Measurements from ENCODE around the gene PRKCZ.

Gene PRKCZ

GRCh38 chr1:2124446-2125198 is 74.4 kb downstream of the PRKCZ start:
- DNase-seq = no peak

DNA sequence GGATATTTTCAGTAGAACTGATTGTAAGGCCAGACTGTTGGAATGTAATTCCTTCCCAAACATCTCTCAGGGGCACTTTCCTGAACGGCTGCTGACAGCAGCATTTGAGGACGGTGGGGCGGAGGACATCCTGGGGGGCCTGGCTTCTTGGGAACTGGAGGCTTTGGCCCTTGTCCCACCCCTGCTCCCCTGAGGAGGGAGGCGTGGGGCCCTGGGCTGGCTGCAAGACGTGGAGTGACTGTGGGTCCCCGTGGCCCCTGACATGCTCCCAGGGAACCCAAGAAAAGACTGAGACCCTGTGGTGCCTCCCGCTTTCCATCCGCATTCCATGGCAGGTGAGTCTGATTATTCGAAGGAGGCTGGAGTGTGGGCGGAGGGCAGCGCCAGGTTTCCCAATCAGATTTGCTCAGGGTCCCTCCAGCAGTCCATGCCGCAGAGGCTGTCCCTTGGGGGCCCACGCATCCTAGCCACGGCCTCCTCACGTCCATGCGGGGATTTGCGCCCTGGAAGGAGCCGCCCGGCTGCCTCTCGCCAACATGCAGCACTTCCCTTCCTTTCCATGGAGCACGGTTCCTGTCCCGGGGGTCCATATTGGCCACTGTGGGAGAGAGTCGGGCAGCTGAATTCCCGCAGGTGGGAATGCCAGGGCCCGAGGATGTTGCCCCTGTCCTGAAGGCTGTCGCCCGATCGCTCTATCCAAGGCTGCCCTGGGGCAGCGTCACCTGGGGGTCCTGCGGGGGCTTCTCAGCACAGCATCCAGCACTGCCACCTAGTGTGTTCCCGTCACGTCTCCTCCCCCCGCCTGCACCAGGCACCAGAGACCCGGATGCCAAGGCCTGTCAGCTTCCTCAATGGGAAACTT is 75.4 kb downstream of the PRKCZ start:
- DNase-seq = no peak

GRCh38 chr1:2126331-2127186 is 76.3 kb downstream of the PRKCZ start:
- no peak for DNase-seq

GRCh38 chr1:2127187-2128145 is 77.3 kb downstream of the PRKCZ start:
- no peak for DNase-seq

DNA sequence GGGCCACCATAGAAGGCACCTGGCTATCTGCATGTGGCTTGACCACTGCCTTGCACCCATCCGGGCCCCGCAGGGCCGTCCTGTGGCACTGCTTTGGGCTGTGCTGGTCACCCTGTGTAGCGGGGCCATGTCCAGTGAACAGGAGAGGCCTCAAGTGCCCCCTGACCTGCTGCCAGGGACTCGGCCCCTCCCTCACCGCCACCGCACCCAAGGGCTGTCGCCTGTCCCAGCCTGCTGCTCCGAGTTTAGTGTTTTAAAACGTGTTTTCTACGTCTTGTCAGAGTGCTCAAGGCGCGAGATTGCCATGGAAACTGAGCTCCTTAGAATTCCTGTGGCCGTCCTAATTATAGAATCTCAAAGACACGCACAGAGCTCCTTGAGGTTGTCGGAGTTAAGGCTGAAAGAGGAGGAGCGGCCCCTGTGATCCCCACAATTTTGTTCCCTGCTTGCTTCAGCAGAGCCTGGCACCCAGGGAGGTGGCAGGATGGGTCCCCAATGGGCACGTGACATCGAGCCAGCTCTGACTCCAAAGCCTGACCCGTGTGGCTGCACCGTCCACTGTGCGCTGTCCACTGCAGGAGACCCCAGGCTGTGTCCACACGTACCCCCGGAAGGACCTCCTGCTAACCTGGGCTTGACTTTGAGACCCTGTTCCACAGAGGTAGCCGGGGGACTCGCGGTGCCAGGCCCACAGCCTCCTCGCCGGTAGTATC is 78.1 kb downstream of the PRKCZ start:
- no peak for DNase-seq

DNA sequence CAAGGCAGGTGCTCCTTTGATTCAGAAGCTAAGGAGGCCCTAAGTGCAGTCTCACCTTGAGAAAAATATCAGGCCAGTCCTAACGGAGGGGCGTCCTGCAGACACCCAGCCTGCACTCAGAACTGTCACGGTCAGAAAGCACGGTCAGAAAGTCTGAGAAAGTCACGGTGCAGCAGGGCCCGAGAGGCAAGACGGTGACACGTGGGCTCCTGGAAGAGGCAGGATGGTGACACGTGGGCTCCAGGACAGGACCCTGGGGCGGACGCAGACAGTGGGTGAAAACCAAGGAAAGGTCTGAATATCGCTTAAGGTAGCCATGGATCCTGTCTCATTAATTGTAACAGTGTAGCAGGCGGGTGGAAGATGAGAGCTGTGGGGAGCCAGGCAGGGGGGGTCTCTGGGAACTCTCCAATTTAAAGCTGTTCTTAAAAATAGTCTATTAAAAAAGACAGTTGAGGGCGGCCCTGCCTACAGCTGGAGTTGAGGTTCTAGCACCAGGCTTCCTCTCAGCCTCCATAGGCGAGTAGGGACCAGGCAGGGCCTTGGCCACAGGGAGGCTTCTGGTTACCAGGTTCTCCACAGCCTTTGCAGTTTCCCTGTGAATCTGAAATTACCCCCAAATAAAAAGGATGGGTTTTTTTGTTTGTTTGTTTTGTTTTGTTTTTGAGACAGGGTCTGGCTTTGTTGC is 79.2 kb downstream of the PRKCZ start:
- DNase-seq = no peak

- no peak for DNase-seq
These were observed 79.9 kb downstream of the PRKCZ start for GRCh38 chr1:2130156-2130555.

- DNase-seq = no peak
These were observed 80.7 kb downstream of the PRKCZ start for GRCh38 chr1:2130871-2131289.

DNA sequence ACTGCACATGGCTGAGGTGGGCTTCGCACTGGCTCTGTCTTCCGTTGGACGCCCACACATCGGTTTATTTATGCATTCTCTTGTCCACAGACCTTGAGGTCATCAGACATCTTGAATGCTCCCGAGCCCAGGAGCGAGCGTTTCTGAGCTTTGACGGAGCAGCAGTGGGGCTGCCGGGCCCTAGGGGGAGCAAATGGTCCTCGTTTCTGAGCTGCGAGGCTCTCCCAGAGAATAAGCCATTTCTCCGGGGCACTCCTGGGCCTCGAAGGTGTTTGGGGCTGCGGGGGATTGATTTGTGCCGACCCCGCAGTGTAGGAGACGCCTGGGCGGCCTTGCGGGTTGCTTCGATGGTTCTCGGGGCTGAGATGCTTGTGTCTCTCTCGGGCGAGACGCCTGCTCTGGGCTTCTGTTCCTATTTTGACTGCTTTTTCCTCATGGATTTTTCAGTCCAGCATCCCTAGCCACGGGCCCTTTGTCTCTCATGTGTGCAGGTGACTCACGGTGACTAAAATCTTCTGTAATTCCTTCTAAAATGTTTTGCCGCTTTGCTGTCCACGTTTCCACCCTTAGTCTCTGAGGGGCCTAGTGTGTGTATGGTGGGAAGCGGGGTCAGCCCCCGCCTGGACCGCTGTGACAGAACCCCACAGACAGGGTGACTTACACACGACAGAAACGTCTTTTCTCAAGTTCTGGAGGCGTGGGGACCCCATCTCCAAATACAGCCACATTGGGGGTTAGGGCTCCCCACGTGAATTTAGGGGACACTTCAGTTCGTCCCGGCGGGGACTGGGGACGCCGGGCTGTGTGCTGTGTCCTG is 82.2 kb downstream of the PRKCZ start:
- DNase-seq = no peak

DNA sequence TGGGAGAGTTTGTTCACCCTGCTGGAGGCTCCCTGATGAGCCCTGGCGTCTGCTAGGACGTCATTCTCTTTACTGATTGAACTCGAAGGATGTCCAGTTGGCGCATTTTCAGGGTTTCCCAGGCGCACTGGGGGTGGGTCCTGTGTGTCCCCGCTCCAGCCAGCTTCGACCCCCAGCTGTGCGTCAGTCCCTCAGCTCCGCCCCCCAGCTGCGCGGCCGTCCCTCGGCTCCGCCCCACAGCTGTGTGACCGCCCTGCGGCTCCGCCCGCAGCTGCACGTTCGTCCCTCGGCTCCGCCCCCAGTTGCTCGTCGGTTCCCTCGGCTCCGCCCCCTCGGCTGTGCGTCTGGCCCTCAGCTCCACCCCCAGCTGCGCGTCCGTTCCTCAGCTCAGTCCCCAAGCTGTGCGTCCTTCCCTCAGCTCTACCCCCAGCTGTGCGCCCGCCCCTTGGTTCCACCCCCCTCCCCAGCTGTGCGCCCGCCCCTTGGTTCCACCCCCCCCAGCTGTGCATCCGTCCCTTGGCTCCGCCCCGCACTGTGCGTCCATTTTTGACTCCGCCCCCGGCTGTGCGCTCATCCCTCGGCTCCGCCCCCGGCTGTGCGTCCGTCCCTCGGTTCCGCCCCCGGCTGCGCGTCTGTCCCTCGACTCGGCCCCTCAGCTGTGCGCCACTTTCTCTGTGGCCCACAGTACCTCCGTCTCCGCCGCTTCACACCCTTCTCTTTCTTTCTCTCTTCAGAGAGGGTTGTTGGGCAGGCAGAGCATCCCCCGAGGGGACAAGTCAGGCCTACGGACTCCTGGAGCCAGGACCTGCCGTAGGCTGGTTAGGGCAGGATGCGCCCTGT is 83.0 kb downstream of the PRKCZ start:
- DNase-seq = peak; percentile 98

- DNase-seq = no peak
These were observed 83.6 kb downstream of the PRKCZ start for GRCh38 chr1:2133879-2134215.

DNA sequence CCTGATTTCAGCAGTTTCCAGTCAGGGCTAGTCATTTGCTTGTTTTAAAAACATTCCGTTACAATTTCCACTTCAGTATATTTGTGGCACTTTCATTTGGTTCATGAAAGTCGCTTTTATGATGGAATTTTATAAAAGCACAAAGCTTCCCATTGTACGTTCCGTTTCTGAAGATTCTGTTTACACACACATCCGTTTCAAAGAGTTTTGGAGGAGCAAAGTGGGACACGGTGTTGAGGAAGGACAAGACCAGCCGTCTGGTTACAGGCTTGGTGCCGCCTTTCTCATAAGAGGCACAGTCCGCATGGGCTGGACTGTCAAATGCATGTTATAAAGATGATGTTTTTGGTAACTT is 84.0 kb downstream of the PRKCZ start:
- DNase-seq = no peak

DNA sequence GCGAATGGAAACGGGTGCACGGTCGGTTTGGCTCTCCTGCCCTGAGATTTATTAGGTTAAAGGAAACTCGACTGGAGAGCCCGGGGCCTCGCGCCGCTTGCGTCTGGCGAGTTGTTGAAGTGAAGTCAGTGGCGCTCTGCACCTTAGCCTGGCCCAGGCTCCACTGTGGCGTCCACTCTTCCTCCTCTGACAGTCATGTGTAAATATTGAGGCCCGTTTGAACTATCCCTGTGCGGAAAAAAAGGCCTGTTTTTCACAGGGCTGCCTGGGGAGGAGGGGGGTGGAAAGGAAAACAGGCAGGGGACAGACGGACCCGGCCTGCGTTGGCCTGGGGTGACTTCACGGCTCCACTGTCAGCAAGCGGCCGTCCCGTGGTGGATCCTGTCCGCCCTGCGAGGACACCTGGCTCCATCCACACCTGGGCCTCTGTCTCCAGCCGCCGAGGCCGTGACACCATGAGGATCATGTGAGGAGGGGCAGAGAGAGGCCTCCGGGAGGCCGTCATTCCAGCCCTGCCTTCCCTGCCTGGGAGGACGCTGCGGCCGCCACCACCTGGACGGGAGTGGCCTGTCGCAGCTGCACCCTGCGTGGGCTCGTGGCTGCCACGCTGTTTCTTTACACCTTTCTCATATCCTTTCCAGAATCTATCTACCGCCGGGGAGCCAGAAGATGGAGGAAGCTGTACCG is 84.6 kb downstream of the PRKCZ start:
- no peak for DNase-seq

- DNase-seq = no peak
These were observed 85.2 kb downstream of the PRKCZ start for GRCh38 chr1:2135441-2135841.

GRCh38 chr1:2135941-2136340 is 85.7 kb downstream of the PRKCZ start:
- no peak for DNase-seq

DNA sequence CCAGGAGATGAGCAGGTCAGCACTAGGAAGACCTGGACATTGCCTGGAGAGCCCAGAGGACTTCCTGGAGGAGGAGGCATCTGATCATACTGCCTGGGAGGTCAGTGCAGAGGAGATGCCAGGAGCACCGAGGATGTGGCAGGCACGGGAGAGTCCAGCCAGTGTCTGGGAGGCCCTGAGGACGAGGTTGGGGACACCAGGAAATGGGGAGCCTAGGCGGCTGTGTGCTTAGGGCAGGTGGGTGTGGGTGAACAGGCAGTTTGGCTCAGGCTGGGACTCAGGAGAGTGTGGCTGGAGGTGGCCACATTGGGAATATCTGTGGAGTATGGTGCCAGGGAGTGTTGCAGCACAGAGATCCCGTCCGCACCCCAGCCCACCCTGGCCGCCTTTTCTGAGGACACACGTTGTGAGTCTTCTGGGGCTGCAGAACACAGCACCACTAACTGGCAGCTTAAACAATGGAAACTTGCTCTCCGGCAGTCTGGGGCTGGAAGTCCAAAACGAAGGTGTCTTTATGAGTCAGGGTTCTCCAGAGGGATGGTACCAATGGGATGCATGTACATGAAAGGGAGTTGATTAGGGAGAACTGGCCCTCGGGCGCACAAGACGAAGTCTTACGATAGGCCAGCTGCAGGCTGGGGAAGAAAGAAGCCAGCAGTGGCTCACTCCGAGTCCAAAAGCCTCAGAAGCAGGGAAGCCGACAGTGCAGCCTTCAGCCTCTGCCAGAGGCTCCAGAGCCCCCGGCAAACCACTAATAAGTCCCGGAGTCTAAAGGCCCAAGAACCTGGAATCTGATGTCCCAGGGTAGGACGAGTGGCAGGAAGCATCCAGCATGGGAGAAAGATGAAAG is 86.4 kb downstream of the PRKCZ start:
- DNase-seq = no peak

Data from activated gamma-delta T cell (primary cell).